GM12878 (cell line): ENCODE results near the gene LARP4B.

Experiments
- BRCA1 ChIP-seq: IDR thresholded peaks from 2 replicates; pipeline ENCODE4 v1.6.1; 2011; ENCODE audit warnings: low read depth, low read length, improper control_type of control experiment
- CEBPB ChIP-seq, 2 experiments: fragments of 150-350 bp in 1 of 2; IDR thresholded peaks; 2 replicates each; pipeline ENCODE4 v1.6.1; 2012 to 2014; ENCODE audit warnings: low read depth in 2 of 2, low read length in 2 of 2, borderline replicate concordance in 1 of 2, inconsistent platforms in 1 of 2
- CTCF ChIP-seq, 3 experiments: IDR thresholded peaks in 2 of 3; conservative IDR thresholded peaks in 1 of 3; 2 replicates each; pipeline ENCODE4 v1.5.1; 2011; ENCODE audit warnings: low read depth in 3 of 3, low read length in 3 of 3, mild to moderate bottlenecking in 3 of 3, control low read depth in 2 of 3, moderate library complexity in 2 of 3, inconsistent platforms in 1 of 3, mixed read lengths in 1 of 3; ENCODE audit not compliant: control insufficient read depth in 2 of 3, insufficient read depth in 1 of 3; ENCODE audit errors: extremely low read depth in 1 of 3
- EZH2 ChIP-seq: IDR thresholded peaks from 2 replicates; pipeline ENCODE4 v1.6.1; 2012; ENCODE audit warnings: low read depth, mild to moderate bottlenecking, control low read depth, inconsistent platforms, low read length, borderline replicate concordance; ENCODE audit not compliant: control insufficient read depth
- MEF2B ChIP-seq: fragments of 450-650 bp; IDR thresholded peaks from 2 replicates; pipeline ENCODE4 v1.6.1; 2018; ENCODE audit warnings: mild to moderate bottlenecking, moderate library complexity; ENCODE audit not compliant: partially characterized antibody, poor library complexity, severe bottlenecking
- NKRF ChIP-seq: fragments of 450-650 bp; conservative IDR thresholded peaks from 2 replicates; pipeline ENCODE4 v1.6.1; 2017; ENCODE audit warnings: mild to moderate bottlenecking, moderate library complexity
- POLR2A ChIP-seq: IDR thresholded peaks from 2 replicates; pipeline ENCODE4 v1.6.1; 2011; ENCODE audit warnings: low read depth, mild to moderate bottlenecking, low read length
- POLR2AphosphoS5 ChIP-seq: IDR thresholded peaks from 2 replicates; pipeline ENCODE4 v1.6.1; 2011; ENCODE audit warnings: mild to moderate bottlenecking, low read length, inconsistent platforms
- POU2F2 ChIP-seq: IDR thresholded peaks from 3 replicates; pipeline ENCODE4 v1.6.1; 2011; ENCODE audit warnings: low read depth, mild to moderate bottlenecking, low read length, borderline replicate concordance
- SPI1 ChIP-seq: IDR thresholded peaks from 2 replicates; pipeline ENCODE4 v1.6.1; 2011; ENCODE audit warnings: low read depth, mild to moderate bottlenecking, low read length, moderate library complexity, borderline replicate concordance; ENCODE audit not compliant: insufficient read depth
- TAF1 ChIP-seq: IDR thresholded peaks from 2 replicates; pipeline ENCODE4 v1.6.1; 2011; ENCODE audit warnings: mild to moderate bottlenecking, low read depth, low read length, borderline replicate concordance
- YY1 ChIP-seq: IDR thresholded peaks from 2 replicates; pipeline ENCODE4 v1.6.1; 2011; ENCODE audit warnings: low read depth, mild to moderate bottlenecking, low read length
- ZSCAN29 ChIP-seq: fragments of 450-650 bp; IDR thresholded peaks from 2 replicates; pipeline ENCODE4 v1.6.1; 2017; ENCODE audit warnings: mild to moderate bottlenecking, moderate library complexity

GRCh38 chr10:760622-761021 lies 170.9 kb downstream of the LARP4B start:
- TF ChIP-seq POLR2AphosphoS5 (no peak), CTCF (IDR thresholded peaks at IDR 0.05 in 2 of 3, conservative IDR thresholded peaks at IDR 0.05 in 1 of 3; ENCODE audit: control insufficient read depth in 2 of 3, extremely low read depth in 1 of 3, insufficient read depth in 1 of 3, low read depth in 3 of 3, low read length in 3 of 3) (no peak), ZSCAN29 (no peak), POU2F2 (no peak), POLR2A (no peak), TAF1 (no peak), NKRF (no peak), MEF2B (no peak), BRCA1 (no peak), EZH2 (no peak), YY1 (no peak), SPI1 (no peak), CEBPB (IDR thresholded peaks at IDR 0.05; ENCODE audit: borderline replicate concordance in 1 of 2, low read depth in 2 of 2, low read length in 2 of 2) (no peak)
